Measurements from ENCODE around the gene UQCR11. TPM values are rescaled to one million over a fixed set of nuclear protein-coding genes. Genes with fewer than 3 reads are reported as not detected.

UQCR11 gene
- total and polyA plus RNA-seq, 2 donors (not counting 3 experiments of a cell fraction or from before 2014, with no cell fraction given): 165 to 210 TPM

- H3K4me3 ChIP-seq (replicated peaks in 1 of 3; ENCODE audit: insufficient read depth in 1 of 3, low read depth in 1 of 3, low read length in 3 of 3): no peak overlapping the region
- no peak overlapping the region for H3K27ac ChIP-seq (ENCODE audit: insufficient read depth, low read depth, low read length)
- TF ChIP-seq EZH2 (IDR thresholded peaks at IDR 0.05; ENCODE audit: borderline replicate concordance, low read depth, low read length, severe bottlenecking): no peak
- TF ChIP-seq JUN (IDR thresholded peaks at IDR 0.05; ENCODE audit: borderline replicate concordance, insufficient read depth, insufficient read length, low read depth): no peak
- no peak for TF ChIP-seq POLR2A (IDR thresholded peaks at IDR 0.05; ENCODE audit: low read depth, low read length)
- no peak for TF ChIP-seq FOS (IDR thresholded peaks at IDR 0.05; ENCODE audit: borderline replicate concordance, insufficient read depth, low read length)
- TF ChIP-seq GATA2 (IDR thresholded peaks at IDR 0.05; ENCODE audit: insufficient read depth, insufficient read length, low read depth, low read length): no peak
- TF ChIP-seq MAX (IDR thresholded peaks at IDR 0.05; ENCODE audit: insufficient read depth, insufficient read length): no peak
- TF ChIP-seq MYC (IDR thresholded peaks at IDR 0.05; ENCODE audit: low read depth, low read length): no peak
- TF ChIP-seq POLR2AphosphoS5 (IDR thresholded peaks at IDR 0.05; ENCODE audit: insufficient read depth, low read depth, low read length): no peak
- TF ChIP-seq, protein P1, sequence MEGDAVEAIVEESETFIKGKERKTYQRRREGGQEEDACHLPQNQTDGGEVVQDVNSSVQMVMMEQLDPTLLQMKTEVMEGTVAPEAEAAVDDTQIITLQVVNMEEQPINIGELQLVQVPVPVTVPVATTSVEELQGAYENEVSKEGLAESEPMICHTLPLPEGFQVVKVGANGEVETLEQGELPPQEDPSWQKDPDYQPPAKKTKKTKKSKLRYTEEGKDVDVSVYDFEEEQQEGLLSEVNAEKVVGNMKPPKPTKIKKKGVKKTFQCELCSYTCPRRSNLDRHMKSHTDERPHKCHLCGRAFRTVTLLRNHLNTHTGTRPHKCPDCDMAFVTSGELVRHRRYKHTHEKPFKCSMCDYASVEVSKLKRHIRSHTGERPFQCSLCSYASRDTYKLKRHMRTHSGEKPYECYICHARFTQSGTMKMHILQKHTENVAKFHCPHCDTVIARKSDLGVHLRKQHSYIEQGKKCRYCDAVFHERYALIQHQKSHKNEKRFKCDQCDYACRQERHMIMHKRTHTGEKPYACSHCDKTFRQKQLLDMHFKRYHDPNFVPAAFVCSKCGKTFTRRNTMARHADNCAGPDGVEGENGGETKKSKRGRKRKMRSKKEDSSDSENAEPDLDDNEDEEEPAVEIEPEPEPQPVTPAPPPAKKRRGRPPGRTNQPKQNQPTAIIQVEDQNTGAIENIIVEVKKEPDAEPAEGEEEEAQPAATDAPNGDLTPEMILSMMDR (IDR thresholded peaks at IDR 0.05; ENCODE audit: extremely low read depth in 1 of 2, insufficient read depth in 1 of 2, low read depth in 1 of 2, low read length in 2 of 2): no peak
- peaks cover 45% of the 10 kb centered on the region for H3K79me2 ChIP-seq (ENCODE audit: control insufficient read depth, insufficient read depth, low read length)
- BruUV-seq (replicated peaks): no TSS peak
- H3K9me3 ChIP-seq (replicated peaks; ENCODE audit: control insufficient read depth, insufficient read depth, low read length): no peaks in the 10 kb centered on the region
- H4K20me1 ChIP-seq (replicated peaks; ENCODE audit: control insufficient read depth, extremely low read depth, insufficient read depth, low read length): no peaks in the 10 kb centered on the region
- ChIA-PET POLR2A (no interaction called here), CTCF (no interaction called here)
- H3K9ac ChIP-seq (replicated peaks; ENCODE audit: extremely low read depth, insufficient read depth, low read length): no peak overlapping the region
- H3K4me1 ChIP-seq (ENCODE audit: control insufficient read depth, extremely low read depth, insufficient read depth, low read length): peaks cover 2% of the 10 kb centered on the region
- no peaks in the 10 kb centered on the region for H3K9me1 ChIP-seq (replicated peaks; ENCODE audit: control insufficient read depth, extremely low read depth, insufficient read depth, low read length)
- no peak for DNase-seq (ENCODE audit: low read depth, low spot score)
- no peak for FAIRE-seq
- no peaks in the 10 kb centered on the region for H3K27me3 ChIP-seq (ENCODE audit: control insufficient read depth in 2 of 2, insufficient read depth in 2 of 2, low read length in 2 of 2)
- no peak overlapping the region for H3K4me2 ChIP-seq (ENCODE audit: insufficient read depth, low read length)
- H3K36me3 ChIP-seq (ENCODE audit: control insufficient read depth in 2 of 2, extremely low read depth in 1 of 2, insufficient read depth in 2 of 2, low read length in 2 of 2): peaks cover 5 to 33% of the 10 kb centered on the region in 2 experiments
- dilution Hi-C loops (cut with MboI; ENCODE audit: extremely low pct_ligation_motif_present, low sequenced_read_pairs): no loop called here
- H2AFZ ChIP-seq (ENCODE audit: low read depth, low read length): no peak overlapping the region
- intact Hi-C loops (cut with micrococcal nuclease): no loop called here
These were observed 43.2 kb upstream of the UQCR11 start for GRCh38 chr19:1648459-1648849.
